ENCODE measurements around the gene EMILIN1. TPM values are rescaled to one million over a fixed set of nuclear protein-coding genes. Genes with fewer than 3 reads are reported as not detected.
A peak's percentile ranks its signal among the peaks of the same experiment; 100 is the strongest.

EMILIN1 gene
- total and polyA plus RNA-seq, 2 donors (not counting 1 experiment from before 2014, with no cell fraction given) = 46.8 to 187 TPM

DNA sequence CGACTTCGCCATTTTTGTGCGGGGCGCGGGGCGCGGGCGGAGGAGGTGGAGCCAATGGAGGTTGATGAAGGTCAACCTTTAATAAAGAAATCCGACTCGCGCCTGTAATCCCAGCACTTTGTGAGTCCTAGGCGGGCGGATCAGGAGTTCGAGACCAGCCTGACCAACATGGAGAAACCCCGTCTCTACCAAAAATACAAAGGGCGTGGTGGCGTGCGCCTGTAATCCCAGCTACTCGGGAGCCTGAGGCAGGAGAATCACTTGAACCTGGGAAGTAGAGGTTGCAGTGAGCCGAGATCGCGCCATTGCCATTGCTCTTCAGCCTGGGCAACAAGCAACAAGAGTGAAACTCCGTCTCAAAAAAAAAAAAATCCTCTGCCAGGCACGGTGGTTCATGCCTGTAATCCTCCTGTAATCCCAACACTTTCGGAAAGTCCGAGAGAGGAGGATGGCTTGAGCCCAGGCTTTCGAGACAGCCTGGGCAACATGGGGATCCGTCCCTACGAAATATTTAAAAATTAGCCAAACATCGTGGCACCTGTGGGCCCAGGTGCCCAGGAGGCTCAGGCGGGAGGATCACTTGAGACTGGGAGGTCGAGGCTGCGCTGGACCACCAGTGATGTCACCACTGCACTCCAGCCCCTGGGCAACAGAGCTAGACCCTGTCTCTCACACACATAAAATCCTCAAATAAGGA is 56.5 kb downstream of the EMILIN1 start:
- Histone ChIP-seq H3K27ac (ENCODE audit: insufficient read depth, low read length) (no peak overlapping the region), H3K4me2 (ENCODE audit: extremely low read depth, insufficient read depth, low read length) (peak overlapping the region; percentile 57), H3K9me3 (ENCODE audit: control insufficient read depth, insufficient read depth, low read depth, low read length) (no peaks in the 10 kb centered on the region), H3K4me3 (replicated peaks in 1 of 4; ENCODE audit: control extremely low read depth in 1 of 4, insufficient read depth in 1 of 4, low read depth in 3 of 4, low read length in 4 of 4) (peak overlapping the region in 1 of 4 experiments; percentile 98), H3K9ac (ENCODE audit: insufficient read depth, low read length) (no peak overlapping the region), H3K36me3 (ENCODE audit: control insufficient read depth, insufficient read depth, low read length) (peaks cover 16% of the 10 kb centered on the region), H2AFZ (ENCODE audit: low read length) (peak overlapping the region; percentile 73), H3K27me3 (ENCODE audit: control insufficient read depth, insufficient read depth, low read length) (peaks cover 2% of the 10 kb centered on the region), H4K20me1 (ENCODE audit: control insufficient read depth, extremely low read depth, insufficient read depth, low read length) (no peaks in the 10 kb centered on the region), H3K79me2 (ENCODE audit: control insufficient read depth, insufficient read depth, low read length) (peaks cover 15% of the 10 kb centered on the region), H3K4me1 (ENCODE audit: control insufficient read depth, extremely low read depth, insufficient read depth, low read length) (peaks cover 4% of the 10 kb centered on the region)
- TF ChIP-seq, protein P1, sequence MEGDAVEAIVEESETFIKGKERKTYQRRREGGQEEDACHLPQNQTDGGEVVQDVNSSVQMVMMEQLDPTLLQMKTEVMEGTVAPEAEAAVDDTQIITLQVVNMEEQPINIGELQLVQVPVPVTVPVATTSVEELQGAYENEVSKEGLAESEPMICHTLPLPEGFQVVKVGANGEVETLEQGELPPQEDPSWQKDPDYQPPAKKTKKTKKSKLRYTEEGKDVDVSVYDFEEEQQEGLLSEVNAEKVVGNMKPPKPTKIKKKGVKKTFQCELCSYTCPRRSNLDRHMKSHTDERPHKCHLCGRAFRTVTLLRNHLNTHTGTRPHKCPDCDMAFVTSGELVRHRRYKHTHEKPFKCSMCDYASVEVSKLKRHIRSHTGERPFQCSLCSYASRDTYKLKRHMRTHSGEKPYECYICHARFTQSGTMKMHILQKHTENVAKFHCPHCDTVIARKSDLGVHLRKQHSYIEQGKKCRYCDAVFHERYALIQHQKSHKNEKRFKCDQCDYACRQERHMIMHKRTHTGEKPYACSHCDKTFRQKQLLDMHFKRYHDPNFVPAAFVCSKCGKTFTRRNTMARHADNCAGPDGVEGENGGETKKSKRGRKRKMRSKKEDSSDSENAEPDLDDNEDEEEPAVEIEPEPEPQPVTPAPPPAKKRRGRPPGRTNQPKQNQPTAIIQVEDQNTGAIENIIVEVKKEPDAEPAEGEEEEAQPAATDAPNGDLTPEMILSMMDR (conservative IDR thresholded peaks at IDR 0.05 in 1 of 2, IDR thresholded peaks at IDR 0.05 in 1 of 2; ENCODE audit: low read depth in 1 of 2, low read length in 2 of 2) = no peak
- TF ChIP-seq EZH2 (IDR thresholded peaks at IDR 0.05; ENCODE audit: low read length, missing control alignments) = no peak
- DNase-seq (ENCODE audit: low read depth in 2 of 2) = no peak

DNA sequence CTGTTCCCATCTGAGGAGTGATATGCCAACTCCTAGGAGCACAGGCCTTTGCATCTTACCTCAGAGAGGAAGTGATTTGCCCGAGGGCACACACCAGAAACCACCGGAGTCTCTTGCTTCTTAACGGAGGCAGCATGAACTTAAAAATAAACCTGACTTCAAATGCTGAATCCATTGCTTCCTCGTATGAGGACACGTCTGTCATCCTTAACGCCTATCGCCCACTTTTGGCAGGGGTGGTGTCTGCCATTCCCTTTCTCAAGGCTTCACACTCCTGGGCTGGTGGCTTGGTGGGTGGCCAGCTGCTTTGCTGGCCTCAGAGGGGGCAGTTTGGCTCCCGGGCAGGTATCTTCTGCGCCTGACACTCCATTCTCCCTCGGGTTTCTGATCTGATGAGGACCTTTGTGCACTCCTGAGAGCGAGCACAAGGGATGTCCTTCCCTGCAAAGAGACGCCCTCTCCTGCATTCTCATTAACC is 57.1 kb downstream of the EMILIN1 start:
- Histone ChIP-seq H3K36me3 (ENCODE audit: control insufficient read depth, insufficient read depth, low read length) (peaks cover 14% of the 10 kb centered on the region), H3K4me1 (ENCODE audit: control insufficient read depth, extremely low read depth, insufficient read depth, low read length) (peaks cover 4% of the 10 kb centered on the region), H2AFZ (ENCODE audit: low read length) (no peak overlapping the region), H3K4me2 (ENCODE audit: extremely low read depth, insufficient read depth, low read length) (no peak overlapping the region), H4K20me1 (ENCODE audit: control insufficient read depth, extremely low read depth, insufficient read depth, low read length) (no peaks in the 10 kb centered on the region), H3K9ac (ENCODE audit: insufficient read depth, low read length) (no peak overlapping the region), H3K79me2 (ENCODE audit: control insufficient read depth, insufficient read depth, low read length) (peaks cover 15% of the 10 kb centered on the region), H3K27me3 (ENCODE audit: control insufficient read depth, insufficient read depth, low read length) (peaks cover 2% of the 10 kb centered on the region), H3K27ac (ENCODE audit: insufficient read depth, low read length) (no peak overlapping the region), H3K4me3 (replicated peaks in 1 of 4; ENCODE audit: control extremely low read depth in 1 of 4, insufficient read depth in 1 of 4, low read depth in 3 of 4, low read length in 4 of 4) (no peak overlapping the region), H3K9me3 (ENCODE audit: control insufficient read depth, insufficient read depth, low read depth, low read length) (no peaks in the 10 kb centered on the region)
- DNase-seq (ENCODE audit: low read depth in 2 of 2) = no peak
- TF ChIP-seq, protein P1 (conservative IDR thresholded peaks at IDR 0.05 in 1 of 2, IDR thresholded peaks at IDR 0.05 in 1 of 2; ENCODE audit: low read depth in 1 of 2, low read length in 2 of 2) = no peak
- no peak for TF ChIP-seq EZH2 (IDR thresholded peaks at IDR 0.05; ENCODE audit: low read length, missing control alignments)

Other genes with a start within 250 kb of the EMILIN1 start
- not detected in 2 replicates for gene DPYSL5, start 230.5 kb upstream of the EMILIN1 start, total RNA-seq
- not detected in 2 replicates for gene DPYSL5, start 230.5 kb upstream of the EMILIN1 start, polyA plus RNA-seq
- gene MAPRE3, start 108.0 kb upstream of the EMILIN1 start, total RNA-seq = 2.8 and 7.9 TPM in 2 replicates
- 13.9 and 21.0 TPM in 2 replicates for gene MAPRE3, start 108.0 kb upstream of the EMILIN1 start, polyA plus RNA-seq
- gene TMEM214, start 45.6 kb upstream of the EMILIN1 start, total RNA-seq = 17.5 and 22.6 TPM in 2 replicates
- gene TMEM214, start 45.6 kb upstream of the EMILIN1 start, polyA plus RNA-seq = 115 and 127 TPM in 2 replicates
- gene AGBL5, start 26.9 kb upstream of the EMILIN1 start, total RNA-seq = 19.8 TPM in 2 replicates
- 20.9 and 26.1 TPM in 2 replicates for gene AGBL5, start 26.9 kb upstream of the EMILIN1 start, polyA plus RNA-seq
- gene OST4, start 7.0 kb upstream of the EMILIN1 start, total RNA-seq = 479 and 505 TPM in 2 replicates
- gene OST4, start 7.0 kb upstream of the EMILIN1 start, polyA plus RNA-seq = 1,054 and 1,265 TPM in 2 replicates
- gene KHK, start 8.2 kb downstream of the EMILIN1 start, total RNA-seq = 1.0 and 1.3 TPM in 2 replicates
- gene KHK, start 8.2 kb downstream of the EMILIN1 start, polyA plus RNA-seq = 0.17 and 0.54 TPM in 2 replicates
- 2.3 and 10.0 TPM in 2 replicates for gene CGREF1, start 40.5 kb downstream of the EMILIN1 start, total RNA-seq
- 1.5 and 1.9 TPM in 2 replicates for gene CGREF1, start 40.5 kb downstream of the EMILIN1 start, polyA plus RNA-seq
- gene ABHD1, start 45.2 kb downstream of the EMILIN1 start, total RNA-seq = 0.17 and 0.26 TPM in 2 replicates
- 0.08 and 0.10 TPM in 2 replicates for gene ABHD1, start 45.2 kb downstream of the EMILIN1 start, polyA plus RNA-seq
- 36.0 and 39.8 TPM in 2 replicates for gene PREB, start 56.0 kb downstream of the EMILIN1 start, total RNA-seq
- gene PREB, start 56.0 kb downstream of the EMILIN1 start, polyA plus RNA-seq = 42.9 and 48.5 TPM in 2 replicates
- gene PRR30, start 60.8 kb downstream of the EMILIN1 start, total RNA-seq = not detected in 2 replicates
- not detected in 2 replicates for gene PRR30, start 60.8 kb downstream of the EMILIN1 start, polyA plus RNA-seq
- gene TCF23, start 70.4 kb downstream of the EMILIN1 start, total RNA-seq = under 0.01 TPM in 1 of 2 replicates, not detected in the other
- gene TCF23, start 70.4 kb downstream of the EMILIN1 start, polyA plus RNA-seq = not detected in 2 replicates
- 202 and 235 TPM in 2 replicates for gene ATRAID, start 133.4 kb downstream of the EMILIN1 start, total RNA-seq
- gene ATRAID, start 133.4 kb downstream of the EMILIN1 start, polyA plus RNA-seq = 176 and 238 TPM in 2 replicates
- 13.9 and 18.5 TPM in 2 replicates for gene SLC5A6, start 133.7 kb downstream of the EMILIN1 start, total RNA-seq
- 11.5 and 21.0 TPM in 2 replicates for gene SLC5A6, start 133.7 kb downstream of the EMILIN1 start, polyA plus RNA-seq
- 32.0 and 33.1 TPM in 2 replicates for gene CAD, start 138.8 kb downstream of the EMILIN1 start, total RNA-seq
- gene CAD, start 138.8 kb downstream of the EMILIN1 start, polyA plus RNA-seq = 11.9 and 21.5 TPM in 2 replicates
- gene SLC30A3, start 184.4 kb downstream of the EMILIN1 start, total RNA-seq = under 0.01 TPM in 1 of 2 replicates, not detected in the other
- gene SLC30A3, start 184.4 kb downstream of the EMILIN1 start, polyA plus RNA-seq = 0.12 and 0.38 TPM in 2 replicates
- not detected in 2 replicates for gene DNAJC5G, start 196.8 kb downstream of the EMILIN1 start, total RNA-seq
- gene DNAJC5G, start 196.8 kb downstream of the EMILIN1 start, polyA plus RNA-seq = not detected in 2 replicates
- gene TRIM54, start 203.8 kb downstream of the EMILIN1 start, total RNA-seq = 0.17 TPM in 1 of 2 replicates, not detected in the other
- gene TRIM54, start 203.8 kb downstream of the EMILIN1 start, polyA plus RNA-seq = 0.06 TPM in 1 of 2 replicates, not detected in the other
- 1.2 and 1.3 TPM in 2 replicates for gene UCN, start 229.8 kb downstream of the EMILIN1 start, total RNA-seq
- 0.14 TPM in 1 of 2 replicates, not detected in the other for gene UCN, start 229.8 kb downstream of the EMILIN1 start, polyA plus RNA-seq
- 65.2 and 83.2 TPM in 2 replicates for gene MPV17, start 244.5 kb downstream of the EMILIN1 start, total RNA-seq
- 272 and 289 TPM in 2 replicates for gene MPV17, start 244.5 kb downstream of the EMILIN1 start, polyA plus RNA-seq

Measured in fibroblast of lung (primary cell).